GM19043 (cell line): Measurements from ENCODE around the gene OR2H1.

ENCODE experiments used
- ATAC-seq: cut with Tn5 transposase; IDR thresholded peaks from one replicate; pipeline ENCODE4 v1.9.1; 2021; ENCODE audit warnings: low read depth; ENCODE audit not compliant: unreplicated experiment

OR2H1 gene

DNA sequence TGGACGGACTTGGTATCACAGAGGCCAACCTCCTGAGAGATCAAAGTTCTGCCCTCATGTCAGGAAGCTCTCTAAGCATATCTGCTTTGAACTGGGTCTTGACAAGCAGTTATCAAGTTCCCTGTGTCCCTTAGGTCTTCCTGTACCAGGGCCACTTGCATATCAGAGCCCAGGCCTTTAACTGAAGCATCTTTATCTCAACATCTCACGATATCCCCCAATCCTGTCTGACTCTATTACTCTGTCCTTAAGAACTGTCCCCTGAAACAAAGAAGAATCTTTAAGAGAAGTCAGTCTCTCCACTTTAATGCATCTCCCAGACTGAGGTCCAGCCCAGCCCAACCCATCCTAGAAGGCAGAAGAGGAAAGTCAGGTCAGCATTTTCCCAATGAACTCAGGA lies 22.6 kb downstream of the OR2H1 start:
- no peak for ATAC-seq

DNA sequence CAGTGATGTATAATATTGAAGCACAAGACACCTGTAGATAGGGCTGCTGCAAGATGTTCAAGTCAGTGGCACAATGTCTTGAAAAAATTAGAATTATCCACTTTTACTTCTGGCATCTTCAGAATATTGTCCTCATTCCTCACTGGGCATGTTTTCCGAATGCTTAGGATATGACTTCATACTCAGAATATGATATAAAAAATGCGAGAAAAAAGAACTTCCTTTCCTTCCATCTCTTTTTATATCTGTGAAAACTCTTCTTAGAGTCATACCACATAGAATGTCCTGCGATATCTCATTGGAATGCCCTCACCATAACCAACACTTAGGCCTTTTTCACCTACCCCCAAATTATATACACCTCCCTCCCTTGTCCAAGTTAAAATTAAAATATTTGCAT lies 26.2 kb downstream of the OR2H1 start:
- ATAC-seq = no peak

DNA sequence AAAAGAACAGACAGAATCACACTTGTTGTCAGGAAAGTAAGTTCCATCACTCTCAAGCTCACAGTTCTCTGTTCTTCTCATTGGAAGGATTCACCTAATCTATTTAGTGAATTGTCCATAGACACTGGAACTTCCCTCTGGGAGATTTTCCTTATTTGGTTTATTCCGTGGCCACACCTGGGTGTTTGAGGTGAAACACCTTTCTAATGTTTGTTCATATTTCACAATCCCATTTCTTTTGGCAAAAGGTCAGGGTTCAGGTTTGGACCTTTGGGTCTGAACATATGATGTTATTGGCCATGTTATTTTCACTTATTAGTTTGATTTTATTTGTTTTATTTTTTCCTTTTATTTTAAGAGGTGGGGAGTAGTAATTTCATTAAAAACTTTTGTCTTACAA lies 26.8 kb downstream of the OR2H1 start:
- no peak for ATAC-seq

DNA sequence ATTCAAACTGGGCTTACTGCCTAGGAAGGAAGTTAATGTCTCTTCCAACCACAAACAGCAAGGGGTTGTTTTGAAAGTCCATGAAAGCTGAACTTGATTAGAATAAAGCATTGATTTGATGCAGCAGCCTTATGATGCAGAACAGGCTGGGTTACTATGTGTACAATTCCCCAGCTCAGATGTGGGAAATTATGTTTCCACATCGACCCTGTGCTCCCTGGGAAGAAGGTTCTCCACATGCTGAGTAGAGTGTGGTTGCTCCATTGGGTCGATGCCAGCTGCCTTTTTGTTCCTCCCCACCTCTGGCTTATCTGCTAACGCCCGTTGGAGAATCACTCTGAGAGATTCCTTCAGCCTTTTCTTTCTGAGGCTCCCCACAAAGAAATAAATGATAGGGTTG lies 29.6 kb downstream of the OR2H1 start:
- no peak for ATAC-seq

DNA sequence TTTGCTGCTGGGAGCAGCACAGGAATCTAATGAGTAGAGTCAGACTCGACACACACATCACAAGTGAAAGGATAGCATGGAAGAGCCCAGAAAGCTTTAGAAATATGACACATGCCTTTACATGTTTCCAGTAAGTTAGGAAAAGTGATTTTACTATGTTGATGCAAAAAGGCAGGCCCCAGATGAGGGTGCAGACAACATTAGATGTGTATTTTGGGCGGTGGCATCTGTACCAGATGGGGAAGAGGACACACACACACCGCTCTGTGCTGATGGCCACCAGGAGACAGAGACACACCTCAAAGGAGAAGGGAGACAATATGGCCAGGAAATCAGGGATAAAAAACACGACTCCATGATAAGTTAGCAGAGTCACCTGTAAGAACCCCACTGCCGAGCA lies 30.2 kb downstream of the OR2H1 start:
- ATAC-seq = no peak

DNA sequence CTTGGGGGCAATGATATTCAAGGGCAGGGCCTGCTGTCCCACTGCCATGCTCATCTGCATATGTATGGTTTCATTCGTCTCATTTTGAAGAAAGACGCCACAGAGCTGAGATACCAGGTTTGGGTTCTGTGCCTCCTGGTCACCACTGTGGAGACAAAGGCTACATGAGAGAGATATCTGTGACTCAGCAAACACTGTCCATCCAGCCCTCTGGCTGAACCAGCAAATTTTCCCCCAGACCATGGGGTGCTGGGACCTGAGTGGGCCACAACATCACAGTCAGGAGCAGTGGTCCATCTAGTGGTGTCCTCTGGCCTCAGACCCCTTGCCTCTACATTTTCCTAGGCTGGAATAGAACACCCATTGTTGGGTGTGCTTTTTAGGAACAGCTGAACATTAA lies 30.7 kb downstream of the OR2H1 start, which contains the start of gene MAS1L:
TSS of gene MAS1L (minus strand) at position 297 of the 400 bp plus-strand sequence. CDS start at position 243, 54 bp downstream.
- ATAC-seq = no peak

DNA sequence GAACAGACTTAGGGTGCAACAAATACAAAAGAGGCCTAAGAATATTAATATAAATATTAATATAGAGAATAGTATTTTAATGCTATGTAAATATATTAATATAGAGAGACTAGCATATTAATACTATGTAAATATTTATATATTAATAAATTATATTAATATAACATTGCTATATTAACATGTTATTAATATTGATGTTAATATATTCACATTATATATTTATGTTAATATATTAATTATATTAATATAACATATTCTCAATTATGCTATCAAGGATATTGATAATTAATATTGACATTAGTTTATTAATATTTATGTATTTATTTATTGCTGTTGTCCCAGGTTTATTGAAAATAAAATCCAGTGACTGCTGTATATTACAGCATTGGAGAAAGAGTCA lies 31.9 kb downstream of the OR2H1 start:
- no peak for ATAC-seq

DNA sequence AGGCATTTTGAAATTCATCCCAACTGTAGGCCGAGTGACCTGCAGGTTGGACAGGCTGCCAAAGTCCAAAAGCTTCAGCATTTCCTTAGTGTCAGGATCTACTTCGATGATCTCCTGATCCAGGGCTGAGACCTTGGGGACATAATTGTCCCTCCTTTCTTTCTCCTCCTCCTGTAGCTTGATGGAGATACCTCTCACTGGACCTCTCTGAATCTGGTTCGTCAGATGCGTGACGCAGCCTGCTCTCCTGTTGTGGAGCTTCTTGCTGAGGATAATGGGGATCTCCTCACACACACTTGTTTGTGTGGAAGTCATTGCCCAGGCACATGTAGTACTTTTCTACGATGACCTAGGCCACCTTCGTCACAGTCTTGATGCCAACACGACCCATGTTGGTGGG lies 32.3 kb downstream of the OR2H1 start:
- ATAC-seq = no peak

DNA sequence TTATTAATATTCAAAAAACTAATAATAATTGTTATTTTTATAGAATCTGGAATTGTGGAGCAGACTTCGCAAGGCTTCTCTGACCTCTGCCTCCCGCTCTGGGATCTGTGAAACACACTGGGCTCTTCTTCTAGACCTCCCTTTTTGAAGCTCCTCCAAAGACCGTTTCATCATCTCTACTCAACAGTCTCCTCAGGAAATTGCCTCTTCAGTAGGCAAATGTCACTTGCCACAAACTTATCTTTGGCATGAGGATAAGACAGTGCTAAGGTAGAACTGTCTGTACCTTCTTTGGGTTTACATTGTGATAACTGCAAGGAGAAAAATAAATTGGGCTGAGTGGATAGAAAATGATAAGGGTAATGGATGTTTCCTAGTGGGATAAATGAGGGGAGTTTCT lies 33.1 kb downstream of the OR2H1 start:
- no peak for ATAC-seq

DNA sequence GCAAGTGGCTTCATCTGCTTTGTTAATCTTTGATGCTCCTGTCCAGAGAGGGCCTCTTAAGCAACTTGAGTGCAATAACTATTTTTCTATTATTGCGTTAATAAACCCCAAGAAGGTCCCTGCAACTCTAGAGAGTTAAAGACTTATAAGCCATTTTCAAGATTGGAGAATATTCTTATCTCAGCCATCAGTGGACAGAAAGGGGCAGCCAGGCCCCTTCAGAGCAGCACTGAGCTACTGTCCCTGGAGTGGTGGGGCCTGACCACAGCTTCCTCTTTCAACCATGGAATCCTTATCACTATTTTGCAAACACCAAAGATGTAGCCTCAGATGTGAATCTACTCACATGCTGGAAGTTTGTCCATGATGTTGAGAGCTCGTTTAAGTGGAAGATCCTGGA lies 33.6 kb downstream of the OR2H1 start:
- no peak for ATAC-seq

DNA sequence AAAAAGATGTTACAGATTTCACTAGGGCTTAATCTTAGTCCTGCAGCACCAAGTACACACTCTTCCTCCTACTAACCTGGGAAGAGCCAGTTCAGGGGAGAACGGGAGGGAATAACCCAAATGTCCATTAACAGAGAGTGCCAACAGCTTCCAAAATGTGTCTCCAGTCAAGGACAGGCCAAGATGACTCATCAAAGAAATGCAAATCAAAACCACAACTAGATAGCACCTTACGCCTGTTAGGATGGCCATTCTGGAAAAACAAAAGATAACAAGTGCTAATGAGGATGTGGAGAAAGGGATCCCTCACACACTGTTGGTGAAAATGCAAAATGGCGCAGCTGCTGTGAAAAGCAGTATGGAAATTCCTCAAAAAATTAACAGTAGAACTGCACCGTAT lies 34.6 kb downstream of the OR2H1 start:
- no peak for ATAC-seq

DNA sequence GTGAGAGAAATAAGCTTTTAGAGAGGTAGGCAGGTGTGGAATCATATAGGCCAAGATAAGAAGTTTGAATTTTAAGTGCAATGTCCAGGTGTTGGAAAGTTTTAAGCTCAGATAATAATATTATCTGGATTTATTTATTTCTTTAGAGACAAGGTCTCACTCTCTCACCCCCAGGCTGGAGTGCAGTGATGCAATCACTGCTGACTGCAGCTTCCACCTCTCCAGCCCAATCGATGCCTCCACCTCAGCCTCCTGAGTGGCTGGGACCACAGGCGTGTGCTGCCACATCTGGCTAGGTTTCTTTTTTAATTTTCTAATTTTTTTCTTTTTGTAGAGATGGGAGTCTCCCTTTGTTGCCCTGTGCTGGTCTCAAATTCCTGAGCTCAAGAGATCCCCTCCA lies 36.3 kb downstream of the OR2H1 start:
- no peak for ATAC-seq

DNA sequence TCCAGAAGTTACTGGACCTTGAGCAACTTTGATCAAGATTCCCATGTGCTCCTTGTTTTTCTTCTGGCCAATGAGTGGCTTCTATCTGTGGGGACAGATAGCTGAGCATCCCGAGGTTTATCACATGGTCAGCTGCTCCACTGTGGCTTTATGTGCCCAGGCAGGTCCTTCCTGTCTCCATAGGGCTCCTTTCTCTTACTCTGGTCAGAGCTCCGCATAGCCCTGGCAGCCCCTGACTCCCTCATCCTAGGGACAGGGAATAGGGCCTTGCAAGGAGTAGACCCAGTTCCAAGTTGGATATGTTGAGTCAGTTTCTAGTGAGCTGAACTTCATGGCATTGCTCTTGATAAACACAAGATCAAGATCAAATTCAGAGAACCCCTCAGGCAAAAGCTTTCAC lies 37.2 kb downstream of the OR2H1 start:
- ATAC-seq = no peak

DNA sequence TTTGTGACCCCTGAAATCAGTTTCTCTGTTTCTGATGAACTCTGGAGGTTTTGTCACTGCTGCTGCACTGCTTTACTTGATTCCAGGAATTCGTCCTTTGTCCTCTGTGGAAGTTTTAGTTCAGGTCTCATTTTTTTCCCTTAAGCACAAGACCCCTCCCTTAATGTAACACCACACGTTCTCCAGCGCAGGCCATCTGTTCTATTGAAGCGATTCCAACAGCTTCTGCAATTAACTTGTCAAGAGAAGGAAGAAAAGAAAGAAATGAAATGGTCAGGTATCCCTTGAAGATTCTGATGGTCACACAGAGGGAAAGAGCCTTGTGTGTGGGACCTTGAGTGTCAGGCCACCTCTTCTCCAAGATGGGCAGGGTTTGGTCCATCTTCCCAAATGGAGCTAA lies 38.6 kb downstream of the OR2H1 start:
- ATAC-seq = no peak

DNA sequence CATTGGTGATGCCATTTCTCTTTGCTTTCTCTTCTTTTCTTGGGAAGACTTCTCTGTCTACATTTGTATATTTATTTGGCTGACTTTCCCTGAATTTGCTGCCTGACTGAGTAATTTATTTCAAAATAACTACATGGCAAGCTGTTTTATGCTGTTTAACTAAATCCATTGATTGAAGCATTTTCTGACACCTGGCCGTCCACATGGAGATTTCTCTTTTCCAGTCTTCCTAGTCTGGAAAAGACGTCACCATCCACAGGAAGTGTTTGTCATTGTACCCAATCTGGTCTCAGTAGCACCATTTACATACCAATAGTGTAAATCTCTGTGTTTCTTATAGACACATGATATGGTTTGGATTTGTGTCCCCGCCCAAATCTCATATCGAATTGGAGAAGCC lies 40.0 kb downstream of the OR2H1 start:
- no peak for ATAC-seq

DNA sequence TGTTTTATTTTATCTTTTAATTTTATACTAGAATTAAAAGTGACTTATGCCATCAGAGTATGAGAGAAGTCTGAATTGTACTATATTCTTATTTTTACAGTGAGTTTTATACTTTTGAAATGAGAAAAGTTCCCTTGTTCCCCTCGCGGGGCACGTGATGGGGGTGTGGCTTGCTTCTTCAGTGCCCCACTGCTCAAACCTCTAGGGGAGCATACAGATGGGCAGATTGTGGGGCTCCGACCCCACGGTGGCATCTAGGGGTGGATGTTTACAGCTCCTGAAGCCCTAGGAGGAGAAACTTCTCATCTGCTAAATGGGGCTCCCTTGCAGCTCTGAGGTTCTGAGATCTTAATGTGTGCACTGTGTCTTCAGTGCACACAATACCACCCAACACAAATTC lies 42.7 kb downstream of the OR2H1 start:
- no peak for ATAC-seq

DNA sequence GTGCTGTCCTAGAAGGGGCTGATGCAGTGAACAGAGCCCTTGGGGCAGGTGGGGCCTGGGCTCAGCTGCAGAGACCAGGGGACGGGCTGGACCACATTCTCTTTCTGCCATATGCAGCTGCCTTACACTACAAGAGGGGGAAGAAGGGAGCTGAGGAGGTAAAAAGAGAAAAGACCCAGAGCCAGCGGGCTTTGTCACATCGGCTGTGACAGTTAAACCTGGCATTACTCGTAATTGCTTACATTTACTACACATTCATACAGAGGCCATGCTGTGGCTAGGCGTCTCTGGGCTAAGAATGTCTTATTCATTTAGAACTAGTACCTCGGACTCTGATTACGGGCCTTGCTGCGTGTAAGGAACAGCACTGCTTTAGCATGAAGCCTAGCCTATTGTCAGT lies 43.6 kb downstream of the OR2H1 start:
- ATAC-seq = no peak

DNA sequence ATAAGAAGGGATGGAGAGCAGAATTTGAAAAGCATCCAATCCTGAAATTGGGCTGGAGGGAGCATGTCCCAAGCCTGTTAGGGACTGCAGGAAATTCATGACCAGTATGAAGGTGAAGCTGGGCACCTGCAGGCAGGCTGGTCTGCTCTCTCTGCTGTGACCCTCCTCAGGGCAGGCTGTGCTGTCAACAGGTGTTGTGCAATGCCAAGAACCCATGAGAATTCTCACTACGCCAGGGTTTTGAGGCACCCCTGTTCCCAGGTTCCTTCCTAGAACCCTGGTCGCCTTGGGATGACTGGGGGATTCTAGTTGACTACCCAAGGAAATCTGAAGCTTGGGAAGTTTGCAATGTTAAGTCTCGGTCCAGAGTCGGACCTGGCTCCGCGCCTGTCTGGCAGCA lies 44.2 kb downstream of the OR2H1 start:
- no peak for ATAC-seq

DNA sequence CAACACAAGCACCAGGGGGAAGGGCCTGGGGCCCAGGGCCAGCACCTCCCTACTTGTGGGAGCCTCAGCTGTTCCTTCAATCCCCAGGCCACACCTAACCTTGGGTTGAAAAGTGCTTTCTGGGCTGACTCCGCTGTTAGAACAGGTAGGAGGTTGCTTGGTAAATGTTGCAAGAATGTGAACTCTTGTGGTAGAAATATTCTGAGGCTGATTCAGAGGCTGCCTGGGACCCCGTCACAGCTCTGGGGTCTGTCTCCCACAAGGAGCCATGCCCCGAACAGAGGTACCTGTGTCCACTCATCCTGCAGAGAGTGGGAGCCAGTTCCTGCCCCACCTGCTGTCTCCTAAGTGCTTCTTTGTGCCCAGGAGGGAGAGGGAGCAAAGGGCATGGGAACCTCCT lies 45.2 kb downstream of the OR2H1 start:
- ATAC-seq = no peak

DNA sequence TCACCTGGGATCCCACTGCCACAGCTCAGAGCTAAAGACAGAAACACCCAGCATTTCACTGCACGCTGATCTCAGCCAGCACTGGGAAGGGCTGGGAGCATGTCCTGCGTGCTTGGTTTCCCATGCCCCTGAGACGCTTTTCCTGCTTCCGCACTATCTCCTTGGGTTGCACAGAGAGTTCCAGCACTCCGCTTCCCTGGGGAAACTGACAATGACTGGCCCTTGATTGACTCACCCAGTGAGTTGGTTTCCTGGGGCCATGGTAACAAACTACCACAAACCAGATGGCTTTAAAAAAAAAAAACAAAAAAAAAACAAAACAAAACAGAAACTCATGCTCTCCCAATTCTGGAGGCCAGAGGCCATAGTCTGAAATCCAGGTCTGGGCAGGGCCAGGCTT lies 45.6 kb downstream of the OR2H1 start:
- no peak for ATAC-seq

DNA sequence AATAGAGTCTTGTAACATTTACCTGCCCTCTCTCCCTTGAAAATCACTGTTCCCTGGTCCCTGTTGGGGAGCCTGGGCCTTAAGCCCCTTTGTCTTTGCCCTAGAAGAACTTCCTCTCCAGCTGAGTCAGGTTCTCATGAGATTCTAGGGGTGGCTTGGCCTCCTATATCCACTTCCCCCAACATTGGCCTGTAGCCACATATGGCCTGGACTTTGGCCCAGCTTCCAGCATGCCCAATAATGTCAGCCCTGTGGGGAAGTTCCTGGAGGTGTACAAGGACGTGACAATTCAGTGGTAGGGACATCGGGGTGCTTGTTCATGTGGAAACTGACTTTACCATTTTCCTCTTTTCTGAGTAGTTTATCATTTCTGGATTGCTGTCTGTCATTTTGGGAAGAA lies 48.0 kb downstream of the OR2H1 start:
- ATAC-seq = no peak

DNA sequence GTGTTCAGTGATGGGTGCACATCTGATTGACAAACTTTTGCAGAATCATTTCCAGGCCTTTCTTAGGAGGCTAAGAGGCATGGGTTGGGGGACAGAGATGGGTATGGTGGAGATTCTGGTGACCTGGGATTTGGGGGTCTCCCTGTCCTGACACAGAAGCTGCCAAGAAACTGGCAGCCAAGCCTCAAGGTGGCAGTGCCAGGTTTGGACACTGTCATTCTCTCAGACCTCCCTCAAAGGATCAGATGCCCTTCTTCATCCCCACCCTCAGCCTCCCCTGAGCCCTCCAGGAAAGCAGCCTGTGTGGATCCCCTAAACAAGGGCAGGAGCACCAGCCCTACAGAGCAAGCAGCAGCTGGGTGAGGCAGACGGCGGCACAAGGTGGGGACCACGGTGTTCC lies 48.9 kb downstream of the OR2H1 start:
- no peak for ATAC-seq

DNA sequence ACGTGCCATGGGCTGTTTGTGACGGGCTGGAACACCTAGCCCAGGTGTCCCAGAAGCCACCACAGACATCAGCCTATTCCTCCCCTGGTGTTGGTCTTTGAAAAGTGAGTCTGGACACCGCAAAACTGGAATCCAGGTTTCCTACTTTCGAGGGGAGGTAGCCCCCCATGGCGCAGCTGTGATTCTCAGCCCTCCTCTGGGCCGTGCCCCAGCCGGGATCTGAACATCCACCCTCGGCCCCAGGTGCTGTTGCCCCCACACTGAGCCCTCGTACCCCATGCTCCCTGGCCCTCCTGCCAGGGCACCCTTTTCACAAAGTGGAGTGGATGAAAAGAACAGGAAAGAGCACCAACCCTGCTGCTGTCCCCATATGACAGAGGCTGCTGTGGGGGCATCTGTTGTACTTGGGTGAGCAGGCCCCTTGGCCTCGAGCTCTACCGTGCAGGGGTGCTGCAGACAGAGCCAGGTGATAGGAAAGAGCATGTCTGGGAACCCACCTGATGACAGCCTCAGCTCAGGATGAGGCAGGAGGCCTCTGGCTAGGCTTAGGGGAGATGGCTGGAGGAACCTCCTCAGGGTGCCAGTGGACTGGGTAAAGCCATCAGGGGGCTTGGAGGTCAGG lies 49.6 kb downstream of the OR2H1 start:
- no peak for ATAC-seq
